Thyroid gland (tissue), 4 donors: ENCODE results near the gene GDPD4.

Experiments used
- CTCF ChIP-seq, 6 experiments: fragments of 200-600 bp in 3 of 6; fragments of 450-650 bp in 3 of 6; sonication (generic) in 3 of 6; IDR thresholded peaks; one replicate each; pipeline ENCODE4 v1.5.1; 2016 to 2019; ENCODE audit warnings: antibody characterized with exemption in 6 of 6, mild to moderate bottlenecking in 2 of 6, inconsistent platforms in 1 of 6, moderate library complexity in 1 of 6
- POLR2A ChIP-seq, 2 donors: fragments of 450-650 bp; IDR thresholded peaks; one replicate each; pipeline ENCODE4 v1.6.1; 2017; ENCODE audit warnings: antibody characterized with exemption in 2 of 2, mild to moderate bottlenecking in 2 of 2, moderate library complexity in 1 of 2

- TF ChIP-seq CTCF (IDR thresholded peaks at IDR 0.05) (no peak), POLR2A (IDR thresholded peaks at IDR 0.05) (no peak)
Observed at GRCh38 chr11:77201991-77202841, 99.3 kb downstream of the GDPD4 start.
